AG04450 (cell line): Measurements from ENCODE around the gene SLC8A1. TPM values are rescaled to one million over a fixed set of nuclear protein-coding genes. Genes with fewer than 3 reads are reported as not detected.

ENCODE experiments used
- CTCF ChIA-PET: fragments of 300-600, 350-600 bp; formaldehyde crosslinking; extraction: SDS; loops from one replicate; lab custom pipeline; 2022; ENCODE audit warnings: antibody characterized with exemption, inconsistent platforms; lab: Charles Lee
- POLR2A ChIA-PET: fragments of 350-600 bp; formaldehyde crosslinking; extraction: SDS; loops from one replicate; lab custom pipeline; 2021; ENCODE audit warnings: antibody characterized with exemption, inconsistent platforms; lab: Yijun Ruan, JAX
- DNase-seq: peaks from one replicate; pipeline ENCODE4 v3.0.0-alpha.2; 2011; ENCODE audit warnings: low read depth, low spot score
- H3K27ac ChIP-seq: one replicate; pipeline ENCODE4 v1.5.1; 2012; ENCODE audit warnings: low read depth, low read length, control low read depth
- H3K27me3 ChIP-seq: one replicate; pipeline ENCODE4 v1.6.0; 2012; ENCODE audit warnings: low read length; ENCODE audit not compliant: control insufficient read depth, insufficient read depth
- H3K4me3 ChIP-seq: 2 replicates; pipeline ENCODE4 v1.5.1; 2011; ENCODE audit warnings: mild to moderate bottlenecking, low read depth, low read length, control low read depth
- H3K9me3 ChIP-seq: 2 replicates; pipeline ENCODE4 v1.5.1; 2012; ENCODE audit warnings: low read length; ENCODE audit not compliant: control insufficient read depth, insufficient read depth
- CTCF ChIP-seq: IDR thresholded peaks from 2 replicates; pipeline ENCODE4 v1.5.1; 2011; ENCODE audit warnings: low read depth, low read length, control low read depth, inconsistent platforms
- polyA plus RNA-seq: library from polyadenylated mRNA; depleted of rRNA; stranded (reverse); fragments of >200 nt; gene quantifications from 2 replicates; pipeline ENCODE4 v1.2.3, GENCODE V29; 2011

Gene SLC8A1
- polyA plus RNA-seq, 1 experiment = 19.3 TPM

- H3K9me3 ChIP-seq = no peaks in the 10 kb centered on the region
- no peaks in the 10 kb centered on the region for H3K27me3 ChIP-seq
- CTCF ChIA-PET = no interaction called here
- TF ChIP-seq CTCF = no peak
- no peak for DNase-seq
- POLR2A ChIA-PET = no interaction called here
- H3K4me3 ChIP-seq = no peak overlapping the region
- no peak overlapping the region for H3K27ac ChIP-seq
Observed at GRCh38 chr2:40178971-40179370, 272.9 kb downstream of the SLC8A1 start.

GRCh38 chr2:40178171-40178778 is 273.6 kb downstream of the SLC8A1 start:
- CTCF ChIA-PET = no interaction called here
- no peak overlapping the region for H3K4me3 ChIP-seq
- no peak for TF ChIP-seq CTCF
- POLR2A ChIA-PET = no interaction called here
- no peaks in the 10 kb centered on the region for H3K9me3 ChIP-seq
- H3K27ac ChIP-seq = no peak overlapping the region
- H3K27me3 ChIP-seq = no peaks in the 10 kb centered on the region
- DNase-seq = no peak

GRCh38 chr2:40177366-40177765 is 274.5 kb downstream of the SLC8A1 start:
- ChIA-PET POLR2A (no interaction called here), CTCF (no interaction called here)
- Histone ChIP-seq H3K27me3 (no peaks in the 10 kb centered on the region), H3K9me3 (no peaks in the 10 kb centered on the region), H3K4me3 (no peak overlapping the region), H3K27ac (no peak overlapping the region)
- no peak for DNase-seq
- TF ChIP-seq CTCF = no peak

- H3K27ac ChIP-seq = no peak overlapping the region
- no peaks in the 10 kb centered on the region for H3K9me3 ChIP-seq
- TF ChIP-seq CTCF = no peak
- H3K27me3 ChIP-seq = no peaks in the 10 kb centered on the region
- DNase-seq = no peak
- H3K4me3 ChIP-seq = no peak overlapping the region
- ChIA-PET CTCF (no interaction called here), POLR2A (no interaction called here)
Observed at GRCh38 chr2:40173276-40173675, 278.6 kb downstream of the SLC8A1 start.

GRCh38 chr2:40169856-40170255 is 282.0 kb downstream of the SLC8A1 start:
- ChIA-PET POLR2A (no interaction called here), CTCF (interaction anchor here (1.5 kb wide), 1 partner anchor 278 kb away, joined by 3 read pairs; no protein-coding TSS in a partner anchor)
- no peak overlapping the region for H3K4me3 ChIP-seq
- no peak overlapping the region for H3K27ac ChIP-seq
- no peaks in the 10 kb centered on the region for H3K9me3 ChIP-seq
- no peak for TF ChIP-seq CTCF
- H3K27me3 ChIP-seq = no peaks in the 10 kb centered on the region
- no peak for DNase-seq
